OCI-LY7 (cell line): ENCODE data around the gene TBC1D1. TPM values are rescaled to one million over a fixed set of nuclear protein-coding genes. Genes with fewer than 3 reads are reported as not detected.

Experiments
- BruUV-seq: library from RNA; stranded (reverse); fragments of 400-500 nt; replicated peaks from 2 replicates; lab custom pipeline; 2021; lab: Mats Ljungman, UMichigan
- CTCF ChIA-PET: fragments of 300-600 bp; sonication (Branson Sonifier 250); formaldehyde crosslinking; loops from one replicate; lab custom pipeline; 2022; ENCODE audit warnings: antibody characterized with exemption; ENCODE audit not compliant: unreplicated experiment; lab: Charles Lee
- POLR2A ChIA-PET: fragments of 300-600 bp; sonication (Branson Sonifier 250); formaldehyde crosslinking; loops from one replicate; lab custom pipeline; 2022; ENCODE audit warnings: antibody characterized with exemption; lab: Charles Lee
- DNase-seq: peaks from one replicate; pipeline ENCODE4 v3.0.0-alpha.2; 2015; ENCODE audit warnings: low spot score
- H2AFZ ChIP-seq: fragments of 200-600 bp; sonication (generic), shearing (Covaris generic); 2 replicates; pipeline ENCODE4 v1.6.1; 2014; ENCODE audit warnings: mild to moderate bottlenecking, antibody characterized with exemption, low read length, moderate library complexity
- H3K27ac ChIP-seq: fragments of 200-600 bp; sonication (generic); 2 replicates; pipeline ENCODE4 v1.5.1; 2014; ENCODE audit warnings: mixed run types, low read depth, mild to moderate bottlenecking, moderate library complexity, low read length, inconsistent platforms; ENCODE audit not compliant: poor library complexity, severe bottlenecking
- H3K36me3 ChIP-seq: fragments of 200-600 bp; sonication (generic); 2 replicates; pipeline ENCODE4 v1.6.1; 2014; ENCODE audit warnings: mild to moderate bottlenecking, antibody characterized with exemption, low read length, moderate library complexity, mixed read lengths; ENCODE audit not compliant: insufficient read depth
- H3K4me1 ChIP-seq: fragments of 200-600 bp; sonication (generic); 2 replicates; pipeline ENCODE4 v1.5.1; 2014; ENCODE audit warnings: mild to moderate bottlenecking, low read length; ENCODE audit not compliant: insufficient read depth, poor library complexity, severe bottlenecking
- H3K4me2 ChIP-seq: fragments of 200-600 bp; sonication (generic); 2 replicates; pipeline ENCODE4 v1.6.1; 2014; ENCODE audit warnings: mild to moderate bottlenecking, low read length
- H3K4me3 ChIP-seq: fragments of 200-600 bp; sonication (generic); 2 replicates; pipeline ENCODE4 v1.5.1; 2014; ENCODE audit warnings: mild to moderate bottlenecking, low read depth, low read length; ENCODE audit not compliant: poor library complexity, severe bottlenecking
- H3K79me2 ChIP-seq: fragments of 200-600 bp; sonication (generic); 2 replicates; pipeline ENCODE4 v1.6.1; 2016; ENCODE audit warnings: low read depth, mild to moderate bottlenecking, low read length, moderate library complexity, mixed read lengths; ENCODE audit not compliant: insufficient read depth
- H3K9me2 ChIP-seq: fragments of 200-600 bp; sonication (generic); 2 replicates; pipeline ENCODE4 v1.6.1; 2016; ENCODE audit warnings: mild to moderate bottlenecking, low read length, mixed read lengths; ENCODE audit not compliant: insufficient read depth
- H3K9me3 ChIP-seq: fragments of 200-600 bp; sonication (generic); 2 replicates; pipeline ENCODE4 v1.6.1; 2014; ENCODE audit warnings: mild to moderate bottlenecking, mixed run types, low read length, mixed read lengths
- H4K20me1 ChIP-seq: fragments of 200-600 bp; sonication (generic); 2 replicates; pipeline ENCODE4 v1.6.1; 2014; ENCODE audit warnings: mild to moderate bottlenecking, antibody characterized with exemption, low read length, moderate library complexity, mixed read lengths; ENCODE audit not compliant: insufficient read depth
- CTCF ChIP-seq: fragments of 200-600 bp; sonication (generic); conservative IDR thresholded peaks from 2 replicates; pipeline ENCODE4 v1.5.1; 2014; ENCODE audit warnings: mild to moderate bottlenecking, antibody characterized with exemption, low read length, moderate library complexity, mixed read lengths
- EZH2phosphoT487 ChIP-seq: fragments of 200-600 bp; sonication (generic); IDR thresholded peaks from 2 replicates; pipeline ENCODE4 v1.6.1; 2018; ENCODE audit warnings: low read depth, borderline replicate concordance, mild to moderate bottlenecking, mixed run types, antibody characterized with exemption, low read length, moderate library complexity, mixed read lengths
- intact Hi-C: fragments of 100-400 bp; cut with micrococcal nuclease; formaldehyde crosslinking; loops from one replicate; pipeline ENCODE4 v1.10.0; 2022; ENCODE audit not compliant: unreplicated experiment
- total RNA-seq, 2 experiments: library from RNA; depleted of rRNA in 1 of 2; stranded (reverse); fragments of >200 nt in 1 of 2; shearing (Covaris generic) in 1 of 2; gene quantifications; 2 replicates each; pipeline ENCODE4 v1.2.3, GENCODE V29; 2014 to 2022

Gene TBC1D1
- total RNA-seq, 2 experiments from 2014 or later, result 539 to 545 TPM

- no TSS peak for BruUV-seq
- Histone ChIP-seq H3K4me1 (peaks cover 15% of the 10 kb centered on the region), H2AFZ (no peak within 1 kb of the TSS), H3K36me3 (no peaks in the 10 kb centered on the region; the same call in 1 of the 2 replicates), H3K27ac (no peak within 1 kb of the TSS), H3K4me2 (no peak within 1 kb of the TSS), H4K20me1 (no peaks in the 10 kb centered on the region), H3K9me2 (no peaks in the 10 kb centered on the region), H3K79me2 (no peaks in the 10 kb centered on the region), H3K9me3 (0 out of 2 replicates have a peak, but pooled peaks cover 4% of the 10 kb centered on the region), H3K4me3 (no peak within 1 kb of the TSS)
- no peak for DNase-seq
- intact Hi-C loops, result no loop called here
- no peak for TF ChIP-seq CTCF
- no peak for TF ChIP-seq EZH2phosphoT487
- ChIA-PET POLR2A (interaction anchor here (1.2 kb wide), 1 partner anchor 25 kb away, joined by 3 read pairs; no protein-coding TSS in a partner anchor), CTCF (no interaction called here)
Measured at GRCh38 chr4:37960098-37960497, 69.2 kb downstream of the TBC1D1 start, which contains the start of gene PTTG2. PTTG2 (plus strand) TSS chr4:37960398; CDS start chr4:37960435, 37 bp downstream.

- POLR2A ChIA-PET, result interaction anchor here (1.2 kb wide), 1 partner anchor 25 kb away, joined by 3 read pairs; no protein-coding TSS in a partner anchor
Measured at GRCh38 chr4:37960679-37961450, 70.0 kb downstream of the TBC1D1 start.

More at GRCh38 chr4:37960679-37961450, 70.0 kb downstream of the TBC1D1 start:
- peaks cover 19% of the 10 kb centered on the region for H3K4me1 ChIP-seq
- intact Hi-C loops, result no loop called here
- DNase-seq, result no peak
- no peak overlapping the region for H2AFZ ChIP-seq
- TF ChIP-seq CTCF (no peak), EZH2phosphoT487 (no peak)
- no peak overlapping the region for H3K4me2 ChIP-seq
- H3K27ac ChIP-seq, result no peak overlapping the region
- H3K79me2 ChIP-seq, result no peaks in the 10 kb centered on the region
- no peak overlapping the region for H3K4me3 ChIP-seq
- CTCF ChIA-PET, result no interaction called here
- no peaks in the 10 kb centered on the region for H4K20me1 ChIP-seq
- H3K36me3 ChIP-seq, result no peaks in the 10 kb centered on the region; the same call in 1 of the 2 replicates
- H3K9me3 ChIP-seq, result 0 out of 2 replicates have a peak, but pooled peaks cover 4% of the 10 kb centered on the region
- no peaks in the 10 kb centered on the region for H3K9me2 ChIP-seq
- no TSS peak for BruUV-seq
